Adrenal gland (tissue), 12 donors: ENCODE measurements around the gene NDUFAF8. TPM values are rescaled to one million over a fixed set of nuclear protein-coding genes. Genes with fewer than 3 reads are reported as not detected.
"Not testable (repeated sequence)": the region's sequence is repeated elsewhere in the genome, so short reads cannot be mapped to it uniquely, and the experiment has no call there.

Experiments
- DNase-seq, 7 donors: peaks; one replicate each; pipeline ENCODE4 v3.0.0-alpha.2; 2019 to 2020
- H3K27ac ChIP-seq, 5 donors: fragments of 200-600 bp; sonication (generic) in 4 of 5; 1 replicate in 3 of 5; 2 replicates in 2 of 5; pipeline versions ENCODE4 v1.5.1 to v1.8.0; 2016 to 2020; ENCODE audit warnings: mild to moderate bottlenecking in 1 of 5
- H3K27me3 ChIP-seq: fragments of 200-600 bp; 2 replicates; pipeline ENCODE4 v1.8.0; 2021
- H3K36me3 ChIP-seq, 2 donors: fragments of 200-600 bp; replicated peaks in 1 of 2; 1 replicate in 1 of 2; 2 replicates in 1 of 2; pipeline versions ENCODE4 v1.5.1 to v1.8.0; 2018 to 2022
- H3K4me1 ChIP-seq, 2 donors: fragments of 200-600 bp; replicated peaks in 1 of 2; 1 replicate in 1 of 2; 2 replicates in 1 of 2; pipeline versions ENCODE4 v1.5.1 to v1.8.0; 2018 to 2021
- H3K4me3 ChIP-seq, 4 donors: fragments of 200-600 bp; sonication (generic) in 3 of 4; one replicate each; pipeline ENCODE4 v1.5.1; 2016 to 2018
- H3K9me3 ChIP-seq, 3 donors: fragments of 200-600 bp; sonication (generic) in 1 of 3; replicated peaks in 1 of 3; 1 replicate in 2 of 3; 2 replicates in 1 of 3; pipeline versions ENCODE4 v1.5.1 to v1.8.0; 2016 to 2021
- POLR2A ChIP-seq, 2 donors: fragments of 450-650 bp; IDR thresholded peaks; one replicate each; pipeline ENCODE4 v1.6.1; 2017; ENCODE audit warnings: antibody characterized with exemption in 2 of 2, mild to moderate bottlenecking in 2 of 2, moderate library complexity in 1 of 2
- WGBS, 4 donors: extraction: QIAGEN DNeasy Blood & Tissue Kit in 2 of 4; methylation state at CpG; one replicate each; pipeline versions ENCODE4 v1.1.5 to v1.1.7; 2013 to 2017; 5-methylcytosine and 5-hydroxymethylcytosine counted together
- intact Hi-C, 2 donors: fragments of 100-400 bp; cut with DNase I; formaldehyde crosslinking; loops; one replicate each; pipeline versions ENCODE4 v1.14.1 to v1.15.0; 2022 to 2023
- polyA plus RNA-seq, 3 donors: library from polyadenylated mRNA; stranded (reverse); fragments of 200-250 nt in 2 of 3; fragments of 350-450 nt in 1 of 3; fragmentation: Illumina TruSeq in 1 of 3; extraction: RNeasy Lipid Tissue Mini Kit (QIAGEN cat#74804) in 1 of 3; gene quantifications; one replicate each; pipeline ENCODE4 v1.2.3, GENCODE V29; 2013 to 2014
- total RNA-seq, 9 donors: library from RNA; depleted of rRNA in 4 of 9; stranded (reverse); fragments of >200 nt in 4 of 9; fragments of 120-200 nt in 1 of 9; fragmentation: NEBNext Ultra II Directional in 1 of 9; extraction: Animal tissue kit (Norgen Biotek cat#: 25700) in 1 of 9; gene quantifications; one replicate each; pipeline versions ENCODE4 v1.1.0 to v1.2.4, GENCODE V29; 2013 to 2023
- TF ChIP-seq, protein P1 (sequence below), 6 experiments: fragments of 450-650 bp in 4 of 6; fragments of 200-600 bp in 2 of 6; sonication (generic) in 1 of 6; IDR thresholded peaks; 1 replicate in 5 of 6; 2 replicates in 1 of 6; pipeline versions ENCODE4 v1.5.1 to v1.8.0; 2016 to 2021; ENCODE audit warnings: antibody characterized with exemption in 6 of 6, mild to moderate bottlenecking in 2 of 6, moderate library complexity in 1 of 6
- donor health status: healthy with polysubstance abuse.
- donor health status: Bipolar disorder and iron deficiency.
- donor health status: DM: yes; HTN: yes; CAD: no.
- donor health status: DM: no; HTN: no; CAD: no.
- donor health status: DM: no; HTN: no; CAD: no.
- donor health status: DM: yes; HTN: yes; CAD: no.

The NDUFAF8 gene
- total and polyA plus RNA-seq, 12 donors: 25.3 to 106 (median 49.6) TPM

DNA sequence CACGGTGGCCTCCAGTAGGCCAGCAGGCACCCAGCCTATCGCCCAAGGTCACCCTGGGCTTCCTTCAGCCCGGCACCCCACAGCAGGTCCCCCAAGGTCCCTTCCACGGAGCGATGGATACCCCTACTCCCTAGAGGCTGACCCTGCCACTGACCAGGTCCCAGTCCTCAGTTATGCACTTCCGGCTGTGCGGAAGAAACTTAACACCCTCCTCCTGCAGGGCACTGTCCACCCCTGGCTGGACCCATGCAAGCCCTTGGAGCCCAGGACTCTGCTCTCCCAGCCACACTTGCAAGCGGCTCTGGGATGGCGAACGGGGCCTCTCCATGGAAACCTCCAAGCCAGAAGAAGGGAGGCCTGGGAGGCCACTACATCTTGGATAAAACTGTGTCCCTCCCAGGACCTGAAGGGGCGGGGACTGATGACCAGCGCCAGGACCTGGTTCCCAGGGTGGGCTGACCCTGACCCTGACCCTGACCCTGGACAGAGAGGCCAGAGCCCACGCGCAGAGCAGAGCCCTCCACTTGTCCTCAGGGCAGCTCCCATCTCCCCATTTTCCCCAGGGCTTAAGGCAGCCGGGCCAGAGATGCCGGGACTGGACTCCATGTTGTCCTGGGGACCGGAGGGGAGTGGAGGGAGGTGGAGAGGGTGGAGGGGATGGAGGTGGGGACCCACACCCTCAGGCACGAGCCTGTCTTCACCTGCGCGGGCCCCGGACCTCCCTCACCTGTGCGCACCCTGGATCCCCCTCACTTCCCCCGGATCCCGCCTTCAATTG is 17.1 kb upstream of the NDUFAF8 start:
- DNase-seq: no peak

DNA sequence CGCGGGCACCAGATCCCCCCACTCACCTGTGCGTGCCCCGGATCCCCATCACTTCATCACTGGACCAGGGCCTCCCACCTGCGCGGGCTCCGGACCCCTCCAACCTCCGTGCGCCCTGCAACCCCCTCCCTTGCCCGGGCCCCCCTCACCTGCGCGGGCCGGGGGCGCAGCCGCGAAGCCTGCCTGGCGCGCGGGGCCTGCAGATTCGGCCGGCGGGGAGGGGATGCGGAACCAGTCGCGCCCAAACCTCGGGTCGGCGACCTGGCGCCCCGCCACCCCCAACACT is 16.6 kb upstream of the NDUFAF8 start:
- WGBS, 4 donors: 0 to 1% (median 0%) methylated on average over 2 to 30 of the region's 30 CpGs; no CpG with 5 or more reads in 1 of the 4 donors
- TF ChIP-seq POLR2A (IDR thresholded peaks at IDR 0.05): no peak
- TF ChIP-seq, protein P1, sequence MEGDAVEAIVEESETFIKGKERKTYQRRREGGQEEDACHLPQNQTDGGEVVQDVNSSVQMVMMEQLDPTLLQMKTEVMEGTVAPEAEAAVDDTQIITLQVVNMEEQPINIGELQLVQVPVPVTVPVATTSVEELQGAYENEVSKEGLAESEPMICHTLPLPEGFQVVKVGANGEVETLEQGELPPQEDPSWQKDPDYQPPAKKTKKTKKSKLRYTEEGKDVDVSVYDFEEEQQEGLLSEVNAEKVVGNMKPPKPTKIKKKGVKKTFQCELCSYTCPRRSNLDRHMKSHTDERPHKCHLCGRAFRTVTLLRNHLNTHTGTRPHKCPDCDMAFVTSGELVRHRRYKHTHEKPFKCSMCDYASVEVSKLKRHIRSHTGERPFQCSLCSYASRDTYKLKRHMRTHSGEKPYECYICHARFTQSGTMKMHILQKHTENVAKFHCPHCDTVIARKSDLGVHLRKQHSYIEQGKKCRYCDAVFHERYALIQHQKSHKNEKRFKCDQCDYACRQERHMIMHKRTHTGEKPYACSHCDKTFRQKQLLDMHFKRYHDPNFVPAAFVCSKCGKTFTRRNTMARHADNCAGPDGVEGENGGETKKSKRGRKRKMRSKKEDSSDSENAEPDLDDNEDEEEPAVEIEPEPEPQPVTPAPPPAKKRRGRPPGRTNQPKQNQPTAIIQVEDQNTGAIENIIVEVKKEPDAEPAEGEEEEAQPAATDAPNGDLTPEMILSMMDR (IDR thresholded peaks at IDR 0.05): no peak

More for the DNA sequence above, 17.1 kb upstream of the NDUFAF8 start:
- Histone ChIP-seq H3K4me1 (peaks cover 6 to 23% of the 10 kb centered on the region in 2 donors), H3K9me3 (no peaks in the 10 kb centered on the region), H3K4me3 (peak overlapping the region in 3 of 4 donors; percentile 31 to 65 (median 60)), H3K27ac (no peak overlapping the region), H3K27me3 (no peaks in the 10 kb centered on the region), H3K36me3 (peaks cover 0 to 6% of the 10 kb centered on the region in 2 donors)
- WGBS, 4 donors: 8 to 16% (median 9%) methylated on average over 20 to 24 of the region's 24 CpGs; no CpG with 5 or more reads in 1 of the 4 donors
- intact Hi-C loops: no loop called here
- no peak for TF ChIP-seq POLR2A (IDR thresholded peaks at IDR 0.05)
- TF ChIP-seq, protein P1 (IDR thresholded peaks at IDR 0.05): no peak

DNA sequence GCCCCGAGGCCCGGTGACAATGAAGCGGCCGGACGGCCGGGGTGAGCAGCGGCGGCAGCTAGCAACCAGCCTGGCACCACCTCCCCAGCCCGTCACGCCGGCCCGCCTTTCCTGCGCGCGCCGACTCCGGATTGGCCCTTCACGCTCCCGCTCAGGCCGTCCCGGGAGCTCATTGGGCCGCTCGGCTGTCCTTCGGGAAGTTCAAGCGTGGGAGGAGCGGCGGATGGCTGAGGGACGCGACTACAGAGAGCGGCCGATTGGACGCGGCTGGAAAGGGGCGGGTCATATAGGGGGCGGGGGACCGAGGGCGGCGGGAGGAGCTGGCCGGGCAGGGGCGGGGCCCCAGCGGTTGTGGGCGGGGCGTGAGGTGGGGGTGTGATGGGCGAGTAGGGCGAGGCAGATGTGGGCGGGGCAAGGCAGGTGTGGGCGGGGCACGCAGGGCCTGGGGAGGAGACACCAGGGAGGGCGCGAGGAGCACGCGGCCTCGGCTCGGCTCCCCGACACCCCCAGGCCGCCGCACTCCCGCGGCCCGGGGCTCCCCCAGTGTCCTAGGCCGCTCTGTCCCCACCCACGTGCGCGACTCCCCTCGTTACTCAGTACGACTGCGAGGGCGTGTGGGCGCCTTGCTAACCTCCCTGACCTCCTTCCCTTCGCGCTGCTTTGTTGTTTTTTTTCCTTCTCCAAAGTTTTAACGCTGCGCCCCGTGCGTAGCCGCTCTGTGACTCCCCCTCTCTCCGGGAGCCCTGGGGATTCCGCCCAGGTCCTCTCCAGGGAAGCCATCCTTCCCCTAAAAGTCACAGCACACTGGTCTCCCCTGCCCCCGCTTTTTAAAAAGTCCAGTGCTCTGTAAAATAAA is 16.0 kb upstream of the NDUFAF8 start, which contains the start of gene CEP131:
Gene CEP131 (minus strand): TSS at position 60 of the 856 bp plus-strand sequence. CDS start 2,909 bp downstream, outside the sequence.
- Histone ChIP-seq H3K9me3 (no peaks in the 10 kb centered on the region), H3K36me3 (peaks cover 0 to 6% of the 10 kb centered on the region in 2 donors), H3K4me3 (peak within 1 kb of the TSS in 3 of 4 donors; percentile 31 to 65 (median 60)), H3K4me1 (peaks cover 6 to 23% of the 10 kb centered on the region in 2 donors), H3K27ac (peak within 1 kb of the TSS in 2 of 5 donors; percentile 13 to 44), H3K27me3 (no peaks in the 10 kb centered on the region)
- 0 to 2% (median 1%) methylated on average over 19 to 79 of the region's 79 CpGs for WGBS, 4 donors
- TF ChIP-seq POLR2A (IDR thresholded peaks at IDR 0.05): no peak
- TF ChIP-seq, protein P1 (IDR thresholded peaks at IDR 0.05): no peak
- peak; percentile 98 to 100 (median 99) for DNase-seq
- intact Hi-C loops: no loop called here

More for the DNA sequence above, 16.6 kb upstream of the NDUFAF8 start:
- Histone ChIP-seq H3K9me3 (no peaks in the 10 kb centered on the region), H3K4me3 (peak overlapping the region in 3 of 4 donors; percentile 31 to 65 (median 60)), H3K27me3 (no peaks in the 10 kb centered on the region), H3K4me1 (peaks cover 6 to 23% of the 10 kb centered on the region in 2 donors), H3K36me3 (peaks cover 0 to 6% of the 10 kb centered on the region in 2 donors), H3K27ac (no peak overlapping the region)
- no peak for DNase-seq
- intact Hi-C loops: no loop called here

DNA sequence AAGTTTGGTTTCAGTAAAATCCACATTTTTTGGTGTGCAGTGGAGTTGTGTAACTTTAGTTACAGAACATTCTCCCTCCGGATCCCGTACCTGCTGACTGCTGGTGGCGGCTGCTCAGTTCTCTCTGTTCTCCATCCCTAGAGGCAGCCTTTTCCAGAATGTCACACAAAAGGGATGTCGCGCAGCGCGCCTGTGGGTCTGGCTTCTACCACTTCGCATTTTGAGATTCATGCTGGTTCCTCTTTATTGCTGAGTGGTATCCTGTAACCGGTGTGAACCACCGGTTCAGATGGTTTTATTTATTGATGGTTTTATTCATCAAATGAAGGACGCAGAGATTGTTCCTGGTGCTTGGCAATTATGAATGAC is 15.4 kb upstream of the NDUFAF8 start:
- Histone ChIP-seq H3K9me3 (no peaks in the 10 kb centered on the region), H3K36me3 (peaks cover 0 to 3% of the 10 kb centered on the region in 2 donors), H3K27ac (peak overlapping the region in 2 of 5 donors; percentile 13 to 44), H3K4me1 (peaks cover 6 to 23% of the 10 kb centered on the region in 2 donors), H3K27me3 (no peaks in the 10 kb centered on the region), H3K4me3 (peak overlapping the region in 2 of 4 donors; percentile 23 to 60)
- WGBS, 4 donors: 34 to 39% (median 37%) methylated on average over 11 of the region's 11 CpGs
- intact Hi-C loops: no loop called here
- DNase-seq: no peak
- TF ChIP-seq POLR2A (IDR thresholded peaks at IDR 0.05): no peak
- TF ChIP-seq, protein P1 (IDR thresholded peaks at IDR 0.05): no peak

DNA sequence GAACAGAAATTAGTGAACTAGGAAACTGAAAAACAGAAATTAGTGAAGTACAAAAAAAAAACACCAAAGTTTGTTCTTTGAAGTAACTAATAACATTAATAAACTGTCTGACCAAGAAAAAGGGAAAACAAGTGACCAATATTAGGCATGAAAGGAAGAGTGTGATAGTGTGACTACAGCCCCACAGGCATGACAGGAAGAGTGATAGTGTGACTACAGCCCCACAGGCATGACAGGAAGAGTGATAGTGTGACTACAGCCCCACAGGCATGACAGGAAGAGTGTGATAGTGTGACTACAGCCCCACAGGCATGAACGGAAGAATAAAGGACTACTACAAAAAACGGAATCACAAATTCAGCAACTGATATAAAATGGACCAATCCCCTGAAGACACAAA is 11.5 kb upstream of the NDUFAF8 start:
- H3K9me3 ChIP-seq, H3K27ac ChIP-seq, H3K4me3 ChIP-seq, H3K27me3 ChIP-seq, H3K4me1 ChIP-seq, intact Hi-C loops, DNase-seq: not testable (repeated sequence)
- WGBS, 4 donors: 60 to 74% (median 67%) methylated on average over 2 of the region's 2 CpGs
- H3K36me3 ChIP-seq: peaks cover 0 to 33% of the 10 kb centered on the region in 2 donors
